GM12873 (cell line): ENCODE results near the gene MAGI2.

Source experiments
- TF ChIP-seq, protein P1 (sequence below): IDR thresholded peaks from 2 replicates; pipeline ENCODE4 v1.5.1; 2012; ENCODE audit warnings: low read depth, mild to moderate bottlenecking, moderate library complexity, low read length, control low read depth; ENCODE audit not compliant: insufficient read depth; ENCODE audit errors: missing control alignments

Gene MAGI2

GRCh38 chr7:79036356-79036755, 417.1 kb downstream of the MAGI2 start:
- TF ChIP-seq, protein P1, sequence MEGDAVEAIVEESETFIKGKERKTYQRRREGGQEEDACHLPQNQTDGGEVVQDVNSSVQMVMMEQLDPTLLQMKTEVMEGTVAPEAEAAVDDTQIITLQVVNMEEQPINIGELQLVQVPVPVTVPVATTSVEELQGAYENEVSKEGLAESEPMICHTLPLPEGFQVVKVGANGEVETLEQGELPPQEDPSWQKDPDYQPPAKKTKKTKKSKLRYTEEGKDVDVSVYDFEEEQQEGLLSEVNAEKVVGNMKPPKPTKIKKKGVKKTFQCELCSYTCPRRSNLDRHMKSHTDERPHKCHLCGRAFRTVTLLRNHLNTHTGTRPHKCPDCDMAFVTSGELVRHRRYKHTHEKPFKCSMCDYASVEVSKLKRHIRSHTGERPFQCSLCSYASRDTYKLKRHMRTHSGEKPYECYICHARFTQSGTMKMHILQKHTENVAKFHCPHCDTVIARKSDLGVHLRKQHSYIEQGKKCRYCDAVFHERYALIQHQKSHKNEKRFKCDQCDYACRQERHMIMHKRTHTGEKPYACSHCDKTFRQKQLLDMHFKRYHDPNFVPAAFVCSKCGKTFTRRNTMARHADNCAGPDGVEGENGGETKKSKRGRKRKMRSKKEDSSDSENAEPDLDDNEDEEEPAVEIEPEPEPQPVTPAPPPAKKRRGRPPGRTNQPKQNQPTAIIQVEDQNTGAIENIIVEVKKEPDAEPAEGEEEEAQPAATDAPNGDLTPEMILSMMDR, result no peak

GRCh38 chr7:79035858-79036257, 417.6 kb downstream of the MAGI2 start:
- TF ChIP-seq, protein P1, result no peak

DNA sequence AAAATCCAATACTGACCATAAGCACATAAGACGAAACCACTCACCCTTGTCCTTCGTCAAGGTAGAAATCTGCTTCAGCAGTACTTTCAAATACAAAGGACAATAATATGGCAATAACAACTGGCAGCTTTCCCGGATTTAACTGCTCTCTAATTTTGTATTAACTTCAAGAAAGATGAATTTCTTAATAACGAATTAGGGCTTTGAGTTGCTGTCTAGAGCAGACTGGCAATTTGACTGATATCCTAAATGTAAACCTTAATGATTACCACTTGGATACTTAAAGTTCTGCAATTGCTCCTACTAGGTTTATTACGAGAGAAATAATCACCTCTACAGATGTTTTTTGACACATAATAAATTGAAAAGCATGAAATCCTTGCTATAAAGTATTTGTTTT, 418.7 kb downstream of the MAGI2 start:
- TF ChIP-seq, protein P1, result no peak

DNA sequence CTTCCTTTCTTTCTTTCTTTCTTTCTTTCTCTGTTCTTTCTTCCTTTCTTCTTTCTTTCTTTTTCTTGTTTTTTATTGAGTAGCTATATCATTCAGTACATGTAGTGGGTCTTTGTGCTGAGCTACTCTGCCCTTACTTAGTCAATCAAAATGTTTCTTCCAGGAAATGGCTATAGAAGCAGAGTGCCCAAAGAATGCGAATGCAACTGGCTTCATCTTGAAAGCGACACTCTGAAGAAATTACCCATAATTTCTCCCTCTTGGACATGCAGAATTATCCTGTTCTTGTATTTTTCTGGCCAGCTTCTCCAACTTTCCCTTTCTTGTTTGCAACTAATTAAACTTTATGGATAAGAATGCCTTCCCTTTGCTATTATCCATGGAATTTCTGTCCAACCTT, 441.5 kb downstream of the MAGI2 start:
- TF ChIP-seq, protein P1, result no peak

DNA sequence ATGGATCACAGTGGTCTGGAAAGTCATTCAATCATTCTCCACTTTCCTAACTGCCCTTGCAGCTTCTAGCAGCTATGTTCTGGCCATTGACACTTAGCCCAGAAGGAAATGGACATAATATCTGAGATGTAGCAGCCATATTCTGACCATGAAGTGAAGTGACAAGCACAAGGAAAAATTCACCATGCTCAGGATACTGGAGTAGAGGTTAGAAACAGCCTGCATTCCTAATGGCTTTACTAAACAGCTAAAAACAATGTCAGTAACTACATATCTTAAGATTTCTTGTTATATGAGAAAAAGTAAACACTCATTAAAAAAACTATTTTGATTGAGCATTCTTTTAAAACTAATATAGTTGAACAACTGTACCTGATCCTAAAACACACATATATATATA, 443.8 kb downstream of the MAGI2 start:
- TF ChIP-seq, protein P1, result no peak

GRCh38 chr7:79008786-79009185, 444.7 kb downstream of the MAGI2 start:
- TF ChIP-seq, protein P1, result no peak

DNA sequence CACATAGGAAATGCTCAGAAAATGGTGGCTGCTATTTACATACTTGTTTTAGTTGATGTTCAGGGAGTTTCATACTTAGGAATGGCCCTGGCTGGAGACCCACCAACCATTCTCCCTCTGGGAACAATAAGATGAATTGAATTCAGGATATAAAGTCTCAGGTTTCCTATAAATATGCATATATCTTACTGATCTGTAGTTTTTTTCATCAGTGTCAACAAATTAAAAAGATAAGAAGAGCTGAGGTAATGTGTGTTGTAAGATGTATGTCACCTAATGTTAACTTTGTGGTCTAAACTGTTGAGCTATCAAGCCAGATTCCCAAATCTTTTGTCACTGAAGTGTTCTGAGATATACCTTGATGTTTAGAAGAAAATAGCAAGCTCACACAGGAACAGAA, 457.5 kb downstream of the MAGI2 start:
- TF ChIP-seq, protein P1, result no peak
